Spleen (tissue), 11 donors: Measurements from ENCODE around the gene STK24. TPM values are rescaled to one million over a fixed set of nuclear protein-coding genes. Genes with fewer than 3 reads are reported as not detected.

Experiments used
- DNase-seq: peaks from one replicate; pipeline ENCODE4 v3.0.0-alpha.2; 2020
- H3K27ac ChIP-seq, 8 donors: fragments of 200-600 bp; sonication (generic) in 7 of 8; 1 replicate in 4 of 8; 2 replicates in 4 of 8; pipeline versions ENCODE4 v1.5.0 to v1.8.0; 2016 to 2021; ENCODE audit warnings: inconsistent platforms in 4 of 8, mild to moderate bottlenecking in 4 of 8, moderate library complexity in 1 of 8
- H3K27me3 ChIP-seq, 7 donors: fragments of 200-600 bp; sonication (generic) in 6 of 7; replicated peaks in 1 of 7; 1 replicate in 4 of 7; 2 replicates in 3 of 7; pipeline versions ENCODE4 v1.5.0 to v1.8.0; 2016 to 2021; ENCODE audit warnings: inconsistent platforms in 3 of 7, mild to moderate bottlenecking in 1 of 7
- H3K36me3 ChIP-seq, 6 donors: fragments of 200-600 bp; sonication (generic) in 5 of 6; 1 replicate in 4 of 6; 2 replicates in 2 of 6; pipeline versions ENCODE4 v1.5.0 to v1.8.0; 2016 to 2021; ENCODE audit warnings: inconsistent platforms in 2 of 6
- H3K4me1 ChIP-seq, 6 donors: fragments of 200-600 bp; sonication (generic) in 5 of 6; 1 replicate in 3 of 6; 2 replicates in 3 of 6; pipeline versions ENCODE4 v1.5.0 to v1.8.0; 2016 to 2021; ENCODE audit warnings: inconsistent platforms in 3 of 6
- H3K4me3 ChIP-seq, 8 donors: fragments of 200-600 bp; sonication (generic) in 7 of 8; 1 replicate in 4 of 8; 2 replicates in 4 of 8; pipeline versions ENCODE4 v1.5.0 to v1.8.0; 2016 to 2021; ENCODE audit warnings: inconsistent platforms in 4 of 8, mild to moderate bottlenecking in 4 of 8, moderate library complexity in 2 of 8
- H3K9me3 ChIP-seq, 8 donors: fragments of 200-600 bp; sonication (generic) in 7 of 8; 1 replicate in 4 of 8; 2 replicates in 4 of 8; pipeline versions ENCODE4 v1.5.0 to v1.8.0; 2016 to 2021; ENCODE audit warnings: inconsistent platforms in 4 of 8
- CTCF ChIP-seq, 11 experiments: fragments of 200-600 bp in 7 of 11; fragments of 450-650 bp in 4 of 11; sonication (generic) in 4 of 11; IDR thresholded peaks in 8 of 11; conservative IDR thresholded peaks in 3 of 11; 1 replicate in 7 of 11; 2 replicates in 4 of 11; pipeline versions ENCODE4 v1.4.0 to v1.8.0; 2016 to 2021; ENCODE audit warnings: antibody characterized with exemption in 11 of 11, inconsistent platforms in 4 of 11, mild to moderate bottlenecking in 1 of 11
- POLR2A ChIP-seq, 3 donors: fragments of 450-650 bp; IDR thresholded peaks; one replicate each; pipeline ENCODE4 v1.5.1; 2017; ENCODE audit warnings: antibody characterized with exemption in 3 of 3, mild to moderate bottlenecking in 1 of 3
- POLR2AphosphoS5 ChIP-seq, 3 donors: sonication (generic); formaldehyde crosslinking; IDR thresholded peaks; one replicate each; pipeline ENCODE4 v1.5.1; 2017; ENCODE audit warnings: antibody characterized with exemption in 3 of 3
- WGBS, 5 donors: extraction: QIAGEN DNeasy Blood & Tissue Kit in 3 of 5; methylation state at CpG; one replicate each; pipeline versions ENCODE4 v1.1.5 to v1.1.7; 2013 to 2018; 5-methylcytosine and 5-hydroxymethylcytosine counted together
- intact Hi-C: fragments of 100-400 bp; cut with DNase I; formaldehyde crosslinking; loops from one replicate; pipeline ENCODE4 v1.15.0; 2023; ENCODE audit warnings: low total_unique reads
- polyA plus RNA-seq, 3 donors: library from polyadenylated mRNA; stranded (reverse); fragments of 200-250 nt; gene quantifications; one replicate each; pipeline ENCODE4 v1.2.1, GENCODE V29; 2013
- total RNA-seq, 7 donors: library from RNA; depleted of rRNA in 3 of 7; stranded (reverse); fragments of >200 nt in 3 of 7; fragmentation: NEBNext Ultra II Directional in 4 of 7; extraction: Animal tissue kit (Norgen Biotek cat#: 25700) in 4 of 7; gene quantifications; one replicate each; pipeline versions ENCODE4 v1.1.0 to v1.2.1, GENCODE V29; 2016 to 2021
- donor health status: healthy with polysubstance abuse.
- donor health status: DM: no; HTN: no; CAD: no; lungs with moderate emphysema.
- donor health status: DM: no; HTN: no; CAD: no.
- donor health status: Bipolar disorder and iron deficiency.
- donor health status: healthy.
- donor health status: DM: no; HTN: no; CAD: no.
- donor health status: DM: yes; HTN: yes; CAD: no.

The STK24 gene
- total and polyA plus RNA-seq, 10 donors, result 36.5 to 132 (median 94.5) TPM

- intact Hi-C loops, result loop anchor here (5.0 kb wide), 2 partner anchors 207 to 227 kb away; no protein-coding TSS in a partner anchor
- DNase-seq, result peak; percentile 93
- Histone ChIP-seq H3K4me1 (peaks cover 0 to 37% (median 14%) of the 10 kb centered on the region in 6 donors), H3K4me3 (no peak overlapping the region), H3K27me3 (no peaks in the 10 kb centered on the region), H3K36me3 (peaks cover 0 to 54% (median 17%) of the 10 kb centered on the region in 6 donors), H3K27ac (peak overlapping the region in 7 of 8 donors; percentile 36 to 69 (median 60)), H3K9me3 (no peaks in the 10 kb centered on the region)
- 12 to 32% (median 18%) methylated on average over 12 to 18 of the region's 18 CpGs for WGBS, 5 donors
- TF ChIP-seq POLR2A (IDR thresholded peaks at IDR 0.05), result no peak
- TF ChIP-seq POLR2AphosphoS5 (IDR thresholded peaks at IDR 0.05), result peak; percentile 79 to 86 (median 80)
- peak; percentile 93 to 99 (median 98) for TF ChIP-seq CTCF (IDR thresholded peaks at IDR 0.05 in 8 of 11, conservative IDR thresholded peaks at IDR 0.05 in 3 of 11)
Measured at GRCh38 chr13:98445340-98446233, 131.3 kb downstream of the STK24 start.

DNA sequence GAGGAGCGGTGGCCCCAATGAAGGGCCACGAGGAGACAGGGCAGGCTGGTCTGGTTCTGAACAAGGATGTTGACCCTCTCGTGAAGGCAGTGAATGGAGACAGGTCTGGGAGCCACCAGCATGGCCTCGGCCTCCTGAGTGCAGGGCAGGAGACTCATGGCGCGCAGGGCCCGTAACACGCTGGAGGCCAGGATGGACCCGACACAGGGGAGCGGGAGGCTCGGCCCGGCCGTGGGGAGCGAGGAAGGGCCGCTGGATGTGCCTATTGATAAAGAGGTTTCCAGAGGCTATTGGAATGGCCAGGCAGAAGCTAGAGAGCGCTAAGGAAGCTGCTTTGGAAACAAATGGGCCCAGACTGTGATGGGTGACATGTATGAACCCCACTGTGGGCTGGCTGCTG lies 132.5 kb downstream of the STK24 start:
- H3K27ac ChIP-seq, result no peak overlapping the region
- no peak for DNase-seq
- no peak for TF ChIP-seq POLR2A (IDR thresholded peaks at IDR 0.05)
- no peak for TF ChIP-seq CTCF (IDR thresholded peaks at IDR 0.05 in 8 of 11, conservative IDR thresholded peaks at IDR 0.05 in 3 of 11)
- TF ChIP-seq POLR2AphosphoS5 (IDR thresholded peaks at IDR 0.05), result peak in 2 of 3 donors; percentile 40 to 75
- WGBS, 5 donors, result 92 to 96% (median 94%) methylated on average over 16 of the region's 16 CpGs
- intact Hi-C loops, result no loop called here
- H3K4me1 ChIP-seq, result peaks cover 0 to 28% (median 12%) of the 10 kb centered on the region in 6 donors
- no peaks in the 10 kb centered on the region for H3K9me3 ChIP-seq
- H3K4me3 ChIP-seq, result no peak overlapping the region
- no peaks in the 10 kb centered on the region for H3K27me3 ChIP-seq
- H3K36me3 ChIP-seq, result peaks cover 0 to 54% (median 15%) of the 10 kb centered on the region in 6 donors

DNA sequence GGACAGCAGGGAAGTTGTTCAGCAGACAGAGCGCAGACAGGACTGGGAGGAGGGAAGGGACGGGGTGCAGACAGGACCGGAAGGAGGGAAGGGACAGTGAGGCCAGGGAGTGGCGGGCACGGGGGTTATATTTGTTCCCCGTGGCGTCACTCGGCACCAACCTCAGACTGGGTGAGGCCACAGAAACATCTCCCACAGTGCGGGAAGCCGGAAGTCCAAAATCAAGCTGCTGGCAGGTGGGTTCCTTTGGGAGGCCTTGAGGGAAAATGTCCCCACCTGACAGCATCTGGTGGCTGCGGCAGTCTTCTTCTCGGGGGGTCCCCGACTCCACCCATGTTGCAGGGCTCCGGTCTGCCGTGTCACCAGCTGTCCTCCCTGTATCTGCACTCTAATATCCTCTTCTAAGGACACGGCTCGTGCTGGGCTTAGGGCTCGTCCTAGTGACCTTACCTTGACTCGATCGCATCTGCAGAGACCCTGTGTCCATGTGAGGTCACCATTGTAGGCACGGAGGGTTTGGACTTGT lies 133.0 kb downstream of the STK24 start:
- Histone ChIP-seq H3K36me3 (peaks cover 0 to 54% (median 13%) of the 10 kb centered on the region in 6 donors), H3K4me1 (peaks cover 0 to 22% (median 12%) of the 10 kb centered on the region in 6 donors), H3K4me3 (no peak overlapping the region), H3K27me3 (no peaks in the 10 kb centered on the region), H3K9me3 (no peaks in the 10 kb centered on the region), H3K27ac (no peak overlapping the region)
- DNase-seq, result no peak
- intact Hi-C loops, result no loop called here
- 84 to 88% (median 87%) methylated on average over 19 to 21 of the region's 21 CpGs for WGBS, 5 donors
- TF ChIP-seq POLR2AphosphoS5 (IDR thresholded peaks at IDR 0.05) (peak in 1 of 3 donors; percentile 9), CTCF (IDR thresholded peaks at IDR 0.05 in 8 of 11, conservative IDR thresholded peaks at IDR 0.05 in 3 of 11) (no peak), POLR2A (IDR thresholded peaks at IDR 0.05) (no peak)

DNA sequence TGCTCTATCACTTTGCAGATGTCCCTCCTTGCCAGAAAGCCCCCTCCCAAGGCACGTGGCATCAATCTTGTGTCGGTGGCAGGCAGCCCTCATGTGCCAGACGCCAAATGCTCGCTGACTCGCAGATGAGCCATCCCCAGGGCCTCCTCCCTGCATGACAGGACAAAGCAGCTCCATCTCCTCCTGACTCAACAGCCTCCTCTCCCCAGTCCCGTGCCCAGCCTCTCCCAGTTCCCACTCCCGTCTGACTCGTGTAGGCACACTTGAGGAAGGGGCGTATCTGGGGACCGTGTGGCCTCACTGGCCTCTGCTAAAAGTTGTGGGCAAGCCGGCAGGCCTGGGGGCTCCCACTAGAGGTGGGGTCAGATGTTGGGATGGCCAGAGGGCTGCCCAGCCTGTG lies 133.6 kb downstream of the STK24 start:
- Histone ChIP-seq H3K9me3 (no peaks in the 10 kb centered on the region), H3K27me3 (no peaks in the 10 kb centered on the region), H3K4me3 (no peak overlapping the region), H3K36me3 (peaks cover 0 to 49% (median 12%) of the 10 kb centered on the region in 6 donors), H3K4me1 (peaks cover 0 to 17% (median 12%) of the 10 kb centered on the region in 6 donors), H3K27ac (no peak overlapping the region)
- intact Hi-C loops, result no loop called here
- WGBS, 5 donors, result 79 to 87% (median 83%) methylated on average over 6 to 11 of the region's 11 CpGs
- DNase-seq, result no peak
- TF ChIP-seq CTCF (IDR thresholded peaks at IDR 0.05 in 8 of 11, conservative IDR thresholded peaks at IDR 0.05 in 3 of 11) (no peak), POLR2AphosphoS5 (IDR thresholded peaks at IDR 0.05) (peak; percentile 18 to 60 (median 28))
